ENCODE results near the gene YBX2.

DNA sequence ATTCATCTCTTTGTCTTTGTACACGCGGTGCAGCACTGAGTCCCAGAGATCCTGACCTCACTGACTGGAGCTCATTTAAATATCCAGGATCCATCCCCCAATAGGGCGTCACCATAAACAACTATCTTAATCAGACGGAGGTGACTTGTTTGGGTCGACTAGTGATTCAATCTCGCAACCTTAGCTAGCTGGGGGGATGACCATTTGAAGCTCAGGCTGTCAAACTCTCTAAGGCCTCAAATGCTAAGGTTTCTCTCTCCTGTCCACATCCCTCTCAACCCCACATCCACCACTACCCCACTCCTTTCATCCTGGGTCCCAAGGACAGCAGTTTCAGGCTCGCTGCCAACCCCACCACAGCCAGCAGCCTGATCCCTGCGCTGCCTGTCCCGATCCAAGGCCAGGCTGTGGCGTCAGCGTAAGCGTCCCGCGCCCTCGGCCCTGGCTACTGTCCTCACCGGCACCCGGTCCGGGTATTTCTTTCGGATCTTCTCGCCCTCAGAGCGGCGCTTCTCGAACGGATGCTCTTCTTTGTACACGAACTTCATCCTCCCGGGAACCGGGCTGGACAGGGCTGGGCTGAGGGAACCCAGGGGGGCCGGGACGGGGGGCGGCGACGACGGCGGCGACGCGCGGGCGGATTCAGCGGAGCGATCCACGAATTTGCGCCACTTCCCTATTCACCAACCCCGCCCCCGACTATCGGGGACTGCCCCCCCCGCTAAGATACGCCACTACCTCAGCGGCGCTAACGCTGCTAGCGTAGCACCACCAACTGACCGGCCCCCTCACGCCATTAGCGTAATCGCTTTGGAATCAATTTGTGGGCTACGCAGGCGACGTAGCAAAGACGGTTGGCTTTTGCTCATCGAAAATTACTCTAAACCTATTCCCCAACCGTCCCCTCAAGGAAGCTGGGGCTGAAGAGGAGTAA lies 52.4 kb downstream of the YBX2 start, which contains the start of gene GABARAP:
- no peak for TF ChIP-seq CTCF (tag by site-specific recombination; IDR thresholded peaks at IDR 0.05)
- no peak for TF ChIP-seq ZNF274 (IDR thresholded peaks at IDR 0.05; ENCODE audit: low read length)
- TF ChIP-seq ZNF274 (tag by site-specific recombination; IDR thresholded peaks at IDR 0.05; ENCODE audit: borderline replicate concordance) = no peak
- no peak for TF ChIP-seq ZNF423 (tag by site-specific recombination; IDR thresholded peaks at IDR 0.05)
- no peak for TF ChIP-seq PRDM6 (tag by site-specific recombination; IDR thresholded peaks at IDR 0.05)
- no peak for TF ChIP-seq PRDM4 (tag by site-specific recombination; IDR thresholded peaks at IDR 0.05)
- TF ChIP-seq, protein P1, sequence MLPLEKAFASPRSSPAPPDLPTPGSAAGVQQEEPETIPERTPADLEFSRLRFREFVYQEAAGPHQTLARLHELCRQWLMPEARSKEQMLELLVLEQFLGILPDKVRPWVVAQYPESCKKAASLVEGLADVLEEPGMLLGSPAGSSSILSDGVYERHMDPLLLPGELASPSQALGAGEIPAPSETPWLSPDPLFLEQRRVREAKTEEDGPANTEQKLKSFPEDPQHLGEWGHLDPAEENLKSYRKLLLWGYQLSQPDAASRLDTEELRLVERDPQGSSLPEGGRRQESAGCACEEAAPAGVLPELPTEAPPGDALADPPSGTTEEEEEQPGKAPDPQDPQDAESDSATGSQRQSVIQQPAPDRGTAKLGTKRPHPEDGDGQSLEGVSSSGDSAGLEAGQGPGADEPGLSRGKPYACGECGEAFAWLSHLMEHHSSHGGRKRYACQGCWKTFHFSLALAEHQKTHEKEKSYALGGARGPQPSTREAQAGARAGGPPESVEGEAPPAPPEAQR (tag by site-specific recombination; IDR thresholded peaks at IDR 0.05) = no peak
- peak; percentile 81 for TF ChIP-seq REST (tag by site-specific recombination; IDR thresholded peaks at IDR 0.05)
- TF ChIP-seq KLF9 (tag by site-specific recombination; IDR thresholded peaks at IDR 0.05; ENCODE audit: low read depth) = peak; percentile 86
- peak; percentile 82; the same call in 1 of the 2 replicates for TF ChIP-seq ZBTB7A (tag by site-specific recombination; IDR thresholded peaks at IDR 0.05; ENCODE audit: low read depth)
- no peak for TF ChIP-seq ZNF473 (tag by site-specific recombination; IDR thresholded peaks at IDR 0.05)
- TF ChIP-seq SETDB1 (IDR thresholded peaks at IDR 0.05; ENCODE audit: insufficient read length, low read length) = no peak

Data from HEK293 (cell line).